AG04449 (cell line): ENCODE measurements around the gene NLGN1.

Source experiments
- CTCF ChIA-PET: fragments of 350-600 bp; formaldehyde crosslinking; extraction: SDS; loops from one replicate; lab custom pipeline; 2021; ENCODE audit warnings: antibody characterized with exemption; lab: Yijun Ruan, JAX
- POLR2A ChIA-PET: fragments of 400-600, 350-600 bp; formaldehyde crosslinking; extraction: SDS; loops from one replicate; lab custom pipeline; 2020; ENCODE audit warnings: antibody characterized with exemption, inconsistent platforms; lab: Yijun Ruan, JAX
- DNase-seq: peaks from one replicate; pipeline ENCODE4 v3.0.0-alpha.2; 2010; ENCODE audit warnings: low read depth, low spot score
- H3K4me3 ChIP-seq: 2 replicates; pipeline ENCODE4 v1.5.1; 2011; ENCODE audit warnings: low read depth, mild to moderate bottlenecking, control low read depth, low read length
- TF ChIP-seq, protein P1 (sequence below): IDR thresholded peaks from one replicate; pipeline ENCODE4 v1.5.1; 2011; ENCODE audit warnings: mild to moderate bottlenecking, moderate library complexity, low read length, control low read depth, inconsistent platforms; ENCODE audit not compliant: insufficient read depth; ENCODE audit errors: missing control alignments

Gene NLGN1

DNA sequence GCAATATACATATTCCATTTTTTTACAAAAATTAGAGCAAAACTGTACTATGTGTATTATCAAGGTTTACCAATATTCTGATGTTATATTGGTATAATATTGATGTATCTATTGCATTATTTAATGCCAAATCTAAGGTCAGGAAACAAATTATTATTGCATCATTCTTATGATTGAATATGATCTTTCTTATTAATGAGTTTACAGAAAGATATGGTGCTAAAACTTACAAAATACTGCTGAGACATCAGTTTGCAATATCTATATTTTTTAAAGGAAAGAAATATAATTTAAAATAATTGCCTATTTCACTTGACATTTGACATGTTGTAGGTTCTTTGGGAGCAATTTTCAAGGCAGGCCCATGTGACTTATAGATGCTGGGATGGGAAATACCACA, 357.6 kb downstream of the NLGN1 start:
- no peak for DNase-seq
- CTCF ChIA-PET: no interaction called here

DNA sequence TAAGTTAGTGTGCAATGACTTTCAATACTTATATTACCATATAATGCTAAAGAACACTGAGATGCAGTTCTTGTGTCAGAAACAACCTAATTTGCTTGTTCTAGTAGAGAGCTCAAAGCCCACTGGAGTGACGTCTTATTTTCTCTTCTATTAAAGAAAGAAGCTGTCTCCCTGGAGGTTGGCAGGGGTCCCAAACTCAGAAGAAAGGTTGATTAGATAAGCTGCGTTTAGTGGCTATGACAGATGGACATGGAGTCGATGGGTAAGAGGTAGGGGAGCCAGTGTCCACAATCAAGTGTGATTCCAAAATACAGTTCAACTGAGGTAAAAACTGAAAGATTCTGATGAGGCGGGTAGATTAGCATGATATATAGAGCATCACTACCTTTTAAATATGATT, 363.6 kb downstream of the NLGN1 start:
- H3K4me3 ChIP-seq: no peak overlapping the region
- ChIA-PET CTCF (interaction anchor here (2.0 to 3.0 kb wide), 2 partner anchors 11 to 28 kb away, joined by 6 to 9 read pairs; no protein-coding TSS in a partner anchor), POLR2A (no interaction called here)
- TF ChIP-seq, protein P1, sequence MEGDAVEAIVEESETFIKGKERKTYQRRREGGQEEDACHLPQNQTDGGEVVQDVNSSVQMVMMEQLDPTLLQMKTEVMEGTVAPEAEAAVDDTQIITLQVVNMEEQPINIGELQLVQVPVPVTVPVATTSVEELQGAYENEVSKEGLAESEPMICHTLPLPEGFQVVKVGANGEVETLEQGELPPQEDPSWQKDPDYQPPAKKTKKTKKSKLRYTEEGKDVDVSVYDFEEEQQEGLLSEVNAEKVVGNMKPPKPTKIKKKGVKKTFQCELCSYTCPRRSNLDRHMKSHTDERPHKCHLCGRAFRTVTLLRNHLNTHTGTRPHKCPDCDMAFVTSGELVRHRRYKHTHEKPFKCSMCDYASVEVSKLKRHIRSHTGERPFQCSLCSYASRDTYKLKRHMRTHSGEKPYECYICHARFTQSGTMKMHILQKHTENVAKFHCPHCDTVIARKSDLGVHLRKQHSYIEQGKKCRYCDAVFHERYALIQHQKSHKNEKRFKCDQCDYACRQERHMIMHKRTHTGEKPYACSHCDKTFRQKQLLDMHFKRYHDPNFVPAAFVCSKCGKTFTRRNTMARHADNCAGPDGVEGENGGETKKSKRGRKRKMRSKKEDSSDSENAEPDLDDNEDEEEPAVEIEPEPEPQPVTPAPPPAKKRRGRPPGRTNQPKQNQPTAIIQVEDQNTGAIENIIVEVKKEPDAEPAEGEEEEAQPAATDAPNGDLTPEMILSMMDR: no peak
- DNase-seq: no peak

More for the DNA sequence above, 357.6 kb downstream of the NLGN1 start:
- no peak overlapping the region for H3K4me3 ChIP-seq
- TF ChIP-seq, protein P1: no peak
- POLR2A ChIA-PET: no interaction called here

DNA sequence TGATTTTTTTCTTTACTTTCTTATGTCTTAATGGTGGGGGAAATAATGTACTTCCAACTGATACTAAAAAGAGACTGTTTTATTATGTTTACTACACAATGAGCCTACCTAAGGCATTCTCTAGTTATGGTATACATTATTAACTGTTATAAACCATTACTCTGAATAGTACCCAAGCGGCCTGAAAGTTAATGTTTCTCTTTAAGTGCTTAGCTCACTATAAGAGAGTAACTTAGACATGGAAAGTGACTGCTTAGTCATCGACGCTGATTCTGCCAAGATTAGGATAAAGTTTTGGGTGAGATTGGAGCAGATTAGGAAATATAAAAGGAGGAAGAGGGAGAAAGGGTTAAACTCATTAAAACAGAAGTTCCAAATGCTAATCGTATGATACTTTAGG, 365.0 kb downstream of the NLGN1 start:
- H3K4me3 ChIP-seq: no peak overlapping the region
- ChIA-PET POLR2A (no interaction called here), CTCF (interaction anchor here (2.0 to 3.0 kb wide), 2 partner anchors 12 to 30 kb away, joined by 6 to 9 read pairs; no protein-coding TSS in a partner anchor)
- TF ChIP-seq, protein P1: no peak
- no peak for DNase-seq

DNA sequence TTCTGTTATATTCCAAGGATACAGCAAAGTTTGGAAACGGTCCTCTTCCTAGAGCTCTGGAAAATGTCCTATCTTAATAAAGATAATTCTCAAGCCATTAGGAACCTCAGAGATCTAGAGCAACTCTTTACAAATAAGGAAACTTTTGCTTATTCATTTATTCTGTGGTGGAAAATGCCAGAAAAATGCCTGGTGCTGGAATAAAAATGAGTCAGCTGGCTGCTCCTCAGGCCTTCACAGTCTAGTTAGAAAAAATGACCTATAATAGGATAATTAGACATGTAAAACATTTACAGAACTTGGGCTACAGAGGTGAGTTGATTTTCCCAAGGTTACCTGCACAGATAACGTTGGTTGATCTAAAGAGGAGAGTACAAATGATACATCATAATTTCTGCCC, 372.5 kb downstream of the NLGN1 start:
- DNase-seq: no peak
- H3K4me3 ChIP-seq: no peak overlapping the region
- TF ChIP-seq, protein P1: no peak
- ChIA-PET CTCF (interaction anchor here (0.9 kb wide), 1 partner anchor 14 kb away, joined by 3 read pairs; no protein-coding TSS in a partner anchor), POLR2A (no interaction called here)

DNA sequence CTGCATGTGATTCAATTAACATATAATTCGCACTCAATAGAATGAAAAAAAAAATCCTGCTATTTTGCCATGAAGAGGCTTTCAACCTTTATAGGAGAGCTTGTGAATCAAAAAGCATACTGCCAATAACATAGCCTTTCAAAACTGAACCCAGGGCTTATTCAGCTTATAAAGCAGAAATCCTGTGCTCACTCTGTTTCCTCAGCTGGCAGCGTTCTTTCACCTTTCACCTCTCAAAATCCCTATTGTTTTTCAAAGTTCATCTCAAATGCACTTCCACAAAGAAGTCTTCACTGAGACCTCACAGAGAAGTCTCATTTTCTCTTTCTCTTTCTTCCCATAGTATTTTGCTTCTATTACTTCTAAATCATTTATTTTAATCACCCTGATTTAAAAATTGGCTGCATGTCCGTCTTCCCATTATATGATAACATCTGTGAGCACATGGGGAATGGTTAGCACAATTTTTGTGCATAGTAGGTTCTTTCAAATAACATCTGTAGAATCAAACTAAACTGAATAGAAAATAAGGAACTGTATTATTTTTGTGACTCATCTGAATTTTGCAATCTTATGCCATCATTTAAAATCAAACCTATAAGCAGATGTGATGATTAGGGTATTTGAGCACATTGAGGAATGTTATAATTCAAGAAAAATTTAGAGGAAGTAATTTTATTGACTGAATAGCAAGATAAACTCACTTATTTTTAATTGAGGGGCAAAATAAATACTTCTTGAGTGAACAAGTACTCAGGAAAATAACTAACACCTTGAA, 373.4 kb downstream of the NLGN1 start:
- POLR2A ChIA-PET: no interaction called here
- DNase-seq: no peak
- CTCF ChIA-PET: no interaction called here
- TF ChIP-seq, protein P1: no peak
- no peak overlapping the region for H3K4me3 ChIP-seq

DNA sequence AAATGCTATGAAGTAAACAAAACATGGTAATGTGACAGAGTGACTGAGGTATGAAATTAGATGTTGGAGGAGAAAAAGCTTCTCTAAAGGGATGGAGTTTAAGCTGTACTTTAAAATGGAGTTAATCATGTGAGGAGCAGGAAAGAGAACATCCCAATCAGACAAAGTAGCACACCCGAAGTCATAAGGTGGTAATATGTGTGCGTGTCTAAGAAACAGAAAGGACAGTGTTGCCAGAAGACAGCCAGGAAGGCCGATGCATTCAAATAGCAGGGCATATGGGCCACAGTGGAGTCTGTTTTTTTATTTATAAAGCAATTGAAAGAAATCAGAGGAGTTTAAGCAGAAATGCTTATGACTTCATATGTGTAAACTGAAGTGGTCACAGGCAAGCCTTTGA, 376.3 kb downstream of the NLGN1 start:
- DNase-seq: no peak
- CTCF ChIA-PET: no interaction called here
- H3K4me3 ChIP-seq: no peak overlapping the region
- TF ChIP-seq, protein P1: no peak
- POLR2A ChIA-PET: no interaction called here
